Activated CD4-positive, alpha-beta T cell treated with anti-CD3 and anti-CD28 coated beads, Interleukin-2, amount 50 U/mL, for 4 hours (primary cell): ENCODE measurements around the gene MTIF2.
"Not testable (repeated sequence)": the region's sequence is repeated elsewhere in the genome, so short reads cannot be mapped to it uniquely, and the experiment has no call there.

Experiments
- DNase-seq, 2 experiments: peaks; one replicate each; pipeline ENCODE4 v3.0.0-alpha.2; 2020

The MTIF2 gene

DNA sequence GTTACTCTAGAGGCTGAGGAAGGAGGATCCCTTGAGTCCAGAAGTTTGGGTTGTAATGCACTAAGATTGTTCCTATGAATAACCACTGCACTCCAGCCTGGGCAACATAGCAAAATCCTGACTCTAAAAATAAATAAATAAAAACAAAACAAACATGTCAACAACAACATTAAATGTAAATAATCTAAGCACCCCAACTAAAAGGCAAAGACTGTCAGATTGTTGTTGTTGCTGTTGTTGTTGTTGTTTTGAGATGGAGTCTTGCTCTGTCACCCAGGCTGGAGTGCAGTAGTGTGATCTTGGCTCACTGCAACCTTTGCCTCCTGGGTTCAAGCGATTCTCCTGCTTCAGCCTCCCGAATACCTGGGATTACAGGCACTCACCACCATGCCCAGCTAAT is 77.1 kb downstream of the MTIF2 start:
- DNase-seq: not testable (repeated sequence)

GRCh38 chr2:55186837-55187236 is 82.2 kb downstream of the MTIF2 start:
- not testable (repeated sequence) for DNase-seq
